SK-N-SH treated with all-trans-retinoic acid at 6 μM for 48 hours (cell line): ENCODE measurements around the gene NCKAP5.

Experiments used
- ATAC-seq: fragments of 200-7000 bp; cut with Tn5 transposase; 3 replicates; pipeline ENCODE4 v1.9.1; 2020; ENCODE audit warnings: mild to moderate bottlenecking, moderate library complexity
- ARNTL ChIP-seq: fragments of 450-650 bp; formaldehyde crosslinking; IDR thresholded peaks from 2 replicates; pipeline ENCODE4 v1.5.0; 2020; ENCODE audit warnings: low read depth, mild to moderate bottlenecking, moderate library complexity, borderline replicate concordance
- BACH2 ChIP-seq: fragments of 250-450 bp; sonication (Bioruptor Pico); IDR thresholded peaks from 2 replicates; pipeline ENCODE4 v1.9.0; 2021; ENCODE audit warnings: mild to moderate bottlenecking, borderline replicate concordance
- CREB5 ChIP-seq: fragments of 250-450 bp; sonication (Bioruptor Pico); IDR thresholded peaks from 2 replicates; pipeline ENCODE4 v1.5.1; 2020; ENCODE audit warnings: low read depth, mild to moderate bottlenecking, moderate library complexity
- CSDC2 ChIP-seq: fragments of 250-450 bp; sonication (Bioruptor Pico); IDR thresholded peaks from 2 replicates; pipeline ENCODE4 v1.5.0; 2020; ENCODE audit warnings: mild to moderate bottlenecking, moderate library complexity
- ESRRG ChIP-seq: fragments of 250-450 bp; sonication (Bioruptor Pico); IDR thresholded peaks from 2 replicates; pipeline ENCODE4 v1.6.1; 2021; ENCODE audit warnings: mild to moderate bottlenecking
- GLIS3 ChIP-seq: fragments of 250-450 bp; sonication (Bioruptor Pico); IDR thresholded peaks from 2 replicates; pipeline ENCODE4 v1.5.0; 2020; ENCODE audit warnings: mild to moderate bottlenecking, moderate library complexity
- ISL1 ChIP-seq: fragments of 250-450 bp; sonication (Bioruptor Pico); IDR thresholded peaks from 2 replicates; pipeline ENCODE4 v2.1.2; 2022; ENCODE audit warnings: mild to moderate bottlenecking, moderate library complexity
- OSR1 ChIP-seq: fragments of 250-450 bp; sonication (Bioruptor Pico); IDR thresholded peaks from 2 replicates; pipeline ENCODE4 v1.8.0; 2022; ENCODE audit warnings: moderate library complexity, mild to moderate bottlenecking, inconsistent platforms
- PPARA ChIP-seq: fragments of 250-450 bp; sonication (Bioruptor Pico); IDR thresholded peaks from 2 replicates; pipeline ENCODE4 v1.5.0; 2020; ENCODE audit warnings: mild to moderate bottlenecking, borderline replicate concordance
- RARB ChIP-seq: fragments of 250-450 bp; sonication (Bioruptor Pico); IDR thresholded peaks from 2 replicates; pipeline ENCODE4 v1.8.0; 2021; ENCODE audit warnings: mild to moderate bottlenecking, moderate library complexity
- SNAI2 ChIP-seq: fragments of 250-450 bp; sonication (Bioruptor Pico); IDR thresholded peaks from 2 replicates; pipeline ENCODE4 v1.5.0; 2020; ENCODE audit warnings: mild to moderate bottlenecking, moderate library complexity
- TCF4 ChIP-seq: fragments of 250-450 bp; sonication (Bioruptor Pico); IDR thresholded peaks from 2 replicates; pipeline ENCODE4 v1.8.0; 2021; ENCODE audit warnings: mild to moderate bottlenecking, moderate library complexity, borderline replicate concordance
- TOX ChIP-seq: fragments of 250-450 bp; sonication (Bioruptor Pico); IDR thresholded peaks from 2 replicates; pipeline ENCODE4 v1.8.0; 2021; ENCODE audit warnings: mild to moderate bottlenecking, moderate library complexity, borderline replicate concordance
- TSHZ2 ChIP-seq: fragments of 250-450 bp; sonication (Bioruptor Pico); IDR thresholded peaks from 2 replicates; pipeline ENCODE4 v1.5.0; 2020; ENCODE audit warnings: mild to moderate bottlenecking, moderate library complexity
- ZC3H10 ChIP-seq: fragments of 250-450 bp; sonication (Bioruptor Pico); IDR thresholded peaks from 2 replicates; pipeline ENCODE4 v1.5.1; 2021; ENCODE audit warnings: mild to moderate bottlenecking, moderate library complexity
- ZFP3 ChIP-seq: fragments of 250-450 bp; sonication (Bioruptor Pico); IDR thresholded peaks from 2 replicates; pipeline ENCODE4 v1.5.0; 2020; ENCODE audit warnings: mild to moderate bottlenecking, moderate library complexity
- ZFP30 ChIP-seq: fragments of 450-650 bp; formaldehyde crosslinking; IDR thresholded peaks from 2 replicates; pipeline ENCODE4 v1.5.0; 2022; ENCODE audit warnings: mild to moderate bottlenecking, moderate library complexity
- ZNF565 ChIP-seq: fragments of 450-650 bp; formaldehyde crosslinking; conservative IDR thresholded peaks from 2 replicates; pipeline ENCODE4 v1.5.0; 2020; ENCODE audit warnings: low read depth, mild to moderate bottlenecking, moderate library complexity
- ZNF70 ChIP-seq: fragments of 450-650 bp; formaldehyde crosslinking; IDR thresholded peaks from 2 replicates; pipeline ENCODE4 v1.5.0; 2020; ENCODE audit warnings: mild to moderate bottlenecking, moderate library complexity
- ZNF8 ChIP-seq: fragments of 450-650 bp; formaldehyde crosslinking; IDR thresholded peaks from 2 replicates; pipeline ENCODE4 v1.5.0; 2020; ENCODE audit warnings: mild to moderate bottlenecking, moderate library complexity
- TF ChIP-seq, protein P1 (sequence below): fragments of 250-450 bp; sonication (Bioruptor Pico); IDR thresholded peaks from 2 replicates; pipeline ENCODE4 v1.8.0; 2020; ENCODE audit warnings: mild to moderate bottlenecking, moderate library complexity, borderline replicate concordance
- TF ChIP-seq, protein P2 (sequence below): fragments of 250-450 bp; sonication (Bioruptor Pico); IDR thresholded peaks from 2 replicates; pipeline ENCODE4 v1.5.1; 2021; ENCODE audit warnings: mild to moderate bottlenecking, moderate library complexity
- TF ChIP-seq, protein P3 (sequence below): fragments of 250-450 bp; sonication (Bioruptor Pico); IDR thresholded peaks from 2 replicates; pipeline ENCODE4 v1.8.0; 2021; ENCODE audit warnings: low read depth, mild to moderate bottlenecking, moderate library complexity, borderline replicate concordance

The NCKAP5 gene

DNA sequence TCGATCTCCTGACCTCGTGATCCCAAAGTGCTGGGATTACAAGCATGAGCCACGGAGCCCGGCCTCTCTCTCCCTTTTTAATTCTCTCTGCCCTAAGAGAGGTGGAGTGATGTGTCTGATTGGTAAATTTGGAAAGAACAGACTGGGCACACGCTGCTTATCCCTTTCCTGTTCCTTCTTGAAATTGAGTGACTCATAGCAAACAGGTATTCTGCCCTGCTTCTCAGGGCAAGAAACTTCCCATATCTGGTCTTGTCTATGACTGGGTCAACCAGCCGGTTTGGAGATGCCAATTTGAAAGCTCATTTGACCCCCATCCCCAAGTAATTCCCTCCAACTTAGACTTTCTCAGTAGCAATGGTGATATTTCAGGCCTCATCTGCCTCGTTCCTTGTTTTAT is 913.3 kb downstream of the NCKAP5 start:
- no peak for ATAC-seq
- TF ChIP-seq TOX (CRISPR knock-in tag): no peak
- TF ChIP-seq, protein P1, sequence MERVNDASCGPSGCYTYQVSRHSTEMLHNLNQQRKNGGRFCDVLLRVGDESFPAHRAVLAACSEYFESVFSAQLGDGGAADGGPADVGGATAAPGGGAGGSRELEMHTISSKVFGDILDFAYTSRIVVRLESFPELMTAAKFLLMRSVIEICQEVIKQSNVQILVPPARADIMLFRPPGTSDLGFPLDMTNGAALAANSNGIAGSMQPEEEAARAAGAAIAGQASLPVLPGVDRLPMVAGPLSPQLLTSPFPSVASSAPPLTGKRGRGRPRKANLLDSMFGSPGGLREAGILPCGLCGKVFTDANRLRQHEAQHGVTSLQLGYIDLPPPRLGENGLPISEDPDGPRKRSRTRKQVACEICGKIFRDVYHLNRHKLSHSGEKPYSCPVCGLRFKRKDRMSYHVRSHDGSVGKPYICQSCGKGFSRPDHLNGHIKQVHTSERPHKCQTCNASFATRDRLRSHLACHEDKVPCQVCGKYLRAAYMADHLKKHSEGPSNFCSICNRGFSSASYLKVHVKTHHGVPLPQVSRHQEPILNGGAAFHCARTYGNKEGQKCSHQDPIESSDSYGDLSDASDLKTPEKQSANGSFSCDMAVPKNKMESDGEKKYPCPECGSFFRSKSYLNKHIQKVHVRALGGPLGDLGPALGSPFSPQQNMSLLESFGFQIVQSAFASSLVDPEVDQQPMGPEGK (CRISPR knock-in tag): no peak
- no peak for TF ChIP-seq TSHZ2 (CRISPR knock-in tag)
- no peak for TF ChIP-seq CSDC2
- no peak for TF ChIP-seq ZFP3 (CRISPR knock-in tag)
- TF ChIP-seq ZNF70: no peak
- no peak for TF ChIP-seq ISL1
- no peak for TF ChIP-seq ZNF8 (CRISPR knock-in tag)
- no peak for TF ChIP-seq ZNF565

DNA sequence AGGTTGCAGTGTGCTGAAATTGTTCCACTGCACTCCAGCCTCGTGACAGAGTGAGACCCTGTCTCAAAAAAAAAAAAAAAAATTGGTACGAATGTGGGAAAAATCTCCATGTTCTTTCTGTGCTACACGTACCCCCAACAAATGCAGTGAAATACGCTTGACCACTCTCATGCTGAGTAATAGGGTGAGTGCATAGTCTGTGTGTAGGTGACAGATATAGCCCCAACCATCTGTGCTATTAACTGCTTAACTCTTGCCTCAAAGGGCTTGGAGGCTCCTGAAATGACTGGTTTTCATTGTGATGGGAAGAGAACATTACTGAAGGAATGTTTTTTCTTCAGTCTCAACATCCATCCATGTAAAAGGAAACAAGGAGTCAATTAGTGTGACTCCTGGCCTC is 913.9 kb downstream of the NCKAP5 start:
- TF ChIP-seq, protein P2, sequence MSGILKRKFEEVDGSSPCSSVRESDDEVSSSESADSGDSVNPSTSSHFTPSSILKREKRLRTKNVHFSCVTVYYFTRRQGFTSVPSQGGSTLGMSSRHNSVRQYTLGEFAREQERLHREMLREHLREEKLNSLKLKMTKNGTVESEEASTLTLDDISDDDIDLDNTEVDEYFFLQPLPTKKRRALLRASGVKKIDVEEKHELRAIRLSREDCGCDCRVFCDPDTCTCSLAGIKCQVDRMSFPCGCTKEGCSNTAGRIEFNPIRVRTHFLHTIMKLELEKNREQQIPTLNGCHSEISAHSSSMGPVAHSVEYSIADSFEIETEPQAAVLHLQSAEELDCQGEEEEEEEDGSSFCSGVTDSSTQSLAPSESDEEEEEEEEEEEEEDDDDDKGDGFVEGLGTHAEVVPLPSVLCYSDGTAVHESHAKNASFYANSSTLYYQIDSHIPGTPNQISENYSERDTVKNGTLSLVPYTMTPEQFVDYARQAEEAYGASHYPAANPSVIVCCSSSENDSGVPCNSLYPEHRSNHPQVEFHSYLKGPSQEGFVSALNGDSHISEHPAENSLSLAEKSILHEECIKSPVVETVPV (CRISPR knock-in tag): no peak
- TF ChIP-seq CREB5 (CRISPR knock-in tag) (no peak), CSDC2 (no peak), ZFP3 (CRISPR knock-in tag) (no peak), ISL1 (no peak), OSR1 (no peak), TOX (CRISPR knock-in tag) (no peak), PPARA (CRISPR knock-in tag) (no peak), ARNTL (CRISPR knock-in tag) (no peak), ZNF565 (no peak), ZC3H10 (CRISPR knock-in tag) (no peak), ZFP30 (CRISPR knock-in tag) (no peak), TCF4 (CRISPR knock-in tag) (no peak), RARB (CRISPR knock-in tag) (no peak), BACH2 (CRISPR knock-in tag) (no peak)
- TF ChIP-seq, protein P3, sequence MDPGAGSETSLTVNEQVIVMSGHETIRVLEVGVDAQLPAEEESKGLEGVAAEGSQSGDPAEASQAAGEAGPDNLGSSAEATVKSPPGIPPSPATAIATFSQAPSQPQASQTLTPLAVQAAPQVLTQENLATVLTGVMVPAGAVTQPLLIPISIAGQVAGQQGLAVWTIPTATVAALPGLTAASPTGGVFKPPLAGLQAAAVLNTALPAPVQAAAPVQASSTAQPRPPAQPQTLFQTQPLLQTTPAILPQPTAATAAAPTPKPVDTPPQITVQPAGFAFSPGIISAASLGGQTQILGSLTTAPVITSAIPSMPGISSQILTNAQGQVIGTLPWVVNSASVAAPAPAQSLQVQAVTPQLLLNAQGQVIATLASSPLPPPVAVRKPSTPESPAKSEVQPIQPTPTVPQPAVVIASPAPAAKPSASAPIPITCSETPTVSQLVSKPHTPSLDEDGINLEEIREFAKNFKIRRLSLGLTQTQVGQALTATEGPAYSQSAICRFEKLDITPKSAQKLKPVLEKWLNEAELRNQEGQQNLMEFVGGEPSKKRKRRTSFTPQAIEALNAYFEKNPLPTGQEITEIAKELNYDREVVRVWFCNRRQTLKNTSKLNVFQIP (CRISPR knock-in tag): no peak
- ATAC-seq: no peak

DNA sequence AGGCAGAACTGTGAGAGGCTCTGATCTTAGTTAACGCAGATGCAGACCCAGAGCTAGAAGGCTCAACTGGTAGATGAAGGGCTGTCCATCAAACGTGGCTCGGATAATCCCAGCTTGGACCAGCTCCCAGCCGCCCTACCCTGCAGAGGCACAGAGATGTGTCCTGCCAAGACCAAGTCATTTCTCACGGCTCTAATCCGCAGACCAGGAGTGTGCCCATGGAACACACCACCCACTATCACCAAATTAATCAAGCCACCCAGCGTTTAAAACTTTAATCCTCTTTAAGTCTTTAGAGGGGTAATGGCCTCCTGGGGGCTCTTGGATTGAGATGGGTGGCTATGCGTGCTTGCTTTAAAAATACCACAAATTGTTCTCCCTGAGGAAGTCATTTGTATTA is 915.8 kb downstream of the NCKAP5 start:
- ATAC-seq: no peak
- TF ChIP-seq TCF4 (CRISPR knock-in tag) (no peak), CREB5 (CRISPR knock-in tag) (no peak), GLIS3 (no peak), ZNF8 (CRISPR knock-in tag) (no peak), ARNTL (CRISPR knock-in tag) (no peak), SNAI2 (CRISPR knock-in tag) (no peak), TSHZ2 (CRISPR knock-in tag) (no peak), ESRRG (CRISPR knock-in tag) (no peak), CSDC2 (no peak)
- TF ChIP-seq, protein P1 (CRISPR knock-in tag): no peak
